ENCODE results near the gene PLXND1.

Gene PLXND1

DNA sequence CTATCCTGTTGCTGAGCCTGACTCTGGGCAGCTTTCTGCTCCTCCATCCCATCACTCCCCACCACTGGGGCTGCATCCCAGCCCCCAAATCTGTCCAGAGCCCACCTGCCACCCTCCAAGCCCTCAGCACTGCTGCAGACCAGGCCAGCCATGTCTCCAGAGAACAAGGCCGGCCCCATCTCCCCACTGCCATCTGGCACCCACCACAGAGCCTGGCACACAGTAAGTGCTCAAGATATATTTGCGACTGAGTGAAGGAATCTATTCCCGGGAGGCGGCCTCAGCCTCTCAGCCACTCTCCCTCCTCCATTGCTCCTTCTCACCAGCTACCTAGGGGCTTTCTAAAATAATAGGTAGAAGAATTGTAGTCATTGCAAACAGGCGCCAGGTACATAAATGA is 4.8 kb downstream of the PLXND1 start:
- no peak overlapping the region for H3K4me3 ChIP-seq (ENCODE audit: low read depth, low read length)
- ChIA-PET POLR2A (no interaction called here), CTCF (no interaction called here)
- no peak for DNase-seq (ENCODE audit: low read depth, low spot score)
- TF ChIP-seq, protein P1, sequence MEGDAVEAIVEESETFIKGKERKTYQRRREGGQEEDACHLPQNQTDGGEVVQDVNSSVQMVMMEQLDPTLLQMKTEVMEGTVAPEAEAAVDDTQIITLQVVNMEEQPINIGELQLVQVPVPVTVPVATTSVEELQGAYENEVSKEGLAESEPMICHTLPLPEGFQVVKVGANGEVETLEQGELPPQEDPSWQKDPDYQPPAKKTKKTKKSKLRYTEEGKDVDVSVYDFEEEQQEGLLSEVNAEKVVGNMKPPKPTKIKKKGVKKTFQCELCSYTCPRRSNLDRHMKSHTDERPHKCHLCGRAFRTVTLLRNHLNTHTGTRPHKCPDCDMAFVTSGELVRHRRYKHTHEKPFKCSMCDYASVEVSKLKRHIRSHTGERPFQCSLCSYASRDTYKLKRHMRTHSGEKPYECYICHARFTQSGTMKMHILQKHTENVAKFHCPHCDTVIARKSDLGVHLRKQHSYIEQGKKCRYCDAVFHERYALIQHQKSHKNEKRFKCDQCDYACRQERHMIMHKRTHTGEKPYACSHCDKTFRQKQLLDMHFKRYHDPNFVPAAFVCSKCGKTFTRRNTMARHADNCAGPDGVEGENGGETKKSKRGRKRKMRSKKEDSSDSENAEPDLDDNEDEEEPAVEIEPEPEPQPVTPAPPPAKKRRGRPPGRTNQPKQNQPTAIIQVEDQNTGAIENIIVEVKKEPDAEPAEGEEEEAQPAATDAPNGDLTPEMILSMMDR (IDR thresholded peaks at IDR 0.05; ENCODE audit: insufficient read depth, low read length, missing control alignments), result no peak

DNA sequence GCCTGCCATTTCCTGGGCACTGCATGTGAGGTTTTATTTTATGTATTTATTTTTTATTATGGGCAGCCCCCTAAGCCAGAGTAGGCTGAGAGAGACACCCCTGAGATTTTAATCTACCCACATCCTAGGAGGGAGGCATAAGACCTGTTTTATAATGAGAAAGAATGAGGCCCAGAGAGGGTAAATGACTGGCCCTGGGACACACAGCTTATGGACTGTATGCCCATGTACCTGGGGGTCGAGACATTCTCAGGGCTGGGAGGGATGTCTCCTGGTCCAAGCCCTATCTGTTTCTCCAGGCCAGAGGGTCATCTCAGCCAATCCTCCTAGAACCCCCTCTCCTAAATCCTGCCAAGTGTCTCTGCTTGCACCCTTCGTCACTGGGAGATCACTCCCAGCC is 6.1 kb downstream of the PLXND1 start:
- no peak for DNase-seq (ENCODE audit: low read depth, low spot score)
- POLR2A ChIA-PET, result no interaction called here
- CTCF ChIA-PET, result no interaction called here
- TF ChIP-seq, protein P1 (IDR thresholded peaks at IDR 0.05; ENCODE audit: insufficient read depth, low read length, missing control alignments), result no peak
- no peak overlapping the region for H3K4me3 ChIP-seq (ENCODE audit: low read depth, low read length)

GRCh38 chr3:129599607-129600006 is 6.9 kb downstream of the PLXND1 start:
- ChIA-PET POLR2A (no interaction called here), CTCF (interaction anchor here (0.6 kb wide), 1 partner anchor 9 kb away, joined by 3 read pairs; no protein-coding TSS in a partner anchor)
- TF ChIP-seq, protein P1 (IDR thresholded peaks at IDR 0.05; ENCODE audit: insufficient read depth, low read length, missing control alignments), result no peak
- no peak for DNase-seq (ENCODE audit: low read depth, low spot score)
- H3K4me3 ChIP-seq (ENCODE audit: low read depth, low read length), result no peak overlapping the region

DNA sequence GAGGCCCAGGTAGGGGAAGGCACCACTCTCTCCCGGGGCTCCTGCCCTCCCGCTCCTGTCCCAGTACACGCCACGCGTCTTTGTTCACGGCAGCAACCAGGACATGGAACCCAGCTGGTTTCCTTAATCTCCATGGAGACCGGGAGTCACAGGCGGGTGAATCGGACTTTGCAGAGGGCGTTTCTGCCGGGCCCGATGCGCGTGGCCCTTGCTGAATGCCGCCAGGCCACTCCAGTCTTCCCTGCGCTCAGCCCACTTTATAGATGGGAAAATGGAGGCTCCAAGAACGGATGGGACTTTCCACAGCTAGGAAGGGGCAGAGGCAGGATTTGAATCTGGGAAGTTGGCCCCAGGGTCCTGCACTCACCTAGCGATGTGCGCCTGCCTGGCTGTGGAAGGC is 7.4 kb downstream of the PLXND1 start:
- POLR2A ChIA-PET, result no interaction called here
- no peak overlapping the region for H3K4me3 ChIP-seq (ENCODE audit: low read depth, low read length)
- CTCF ChIA-PET, result interaction anchor here (0.6 kb wide), 1 partner anchor 10 kb away, joined by 3 read pairs; no protein-coding TSS in a partner anchor
- DNase-seq (ENCODE audit: low read depth, low spot score), result no peak
- TF ChIP-seq, protein P1 (IDR thresholded peaks at IDR 0.05; ENCODE audit: insufficient read depth, low read length, missing control alignments), result no peak

GRCh38 chr3:129598484-129598883 is 8.0 kb downstream of the PLXND1 start:
- POLR2A ChIA-PET, result interaction anchor here (0.9 kb wide), 1 partner anchor 40 kb away, joined by 4 read pairs; no protein-coding TSS in a partner anchor
- no peak overlapping the region for H3K4me3 ChIP-seq (ENCODE audit: low read depth, low read length)
- no peak for DNase-seq (ENCODE audit: low read depth, low spot score)
- TF ChIP-seq, protein P1 (IDR thresholded peaks at IDR 0.05; ENCODE audit: insufficient read depth, low read length, missing control alignments), result no peak
- CTCF ChIA-PET, result interaction anchor here (1.4 kb wide), 1 partner anchor 108 kb away, joined by 4 read pairs; no protein-coding TSS in a partner anchor

GRCh38 chr3:129598000-129598381 is 8.5 kb downstream of the PLXND1 start:
- TF ChIP-seq, protein P1 (IDR thresholded peaks at IDR 0.05; ENCODE audit: insufficient read depth, low read length, missing control alignments), result no peak
- no peak for DNase-seq (ENCODE audit: low read depth, low spot score)
- H3K4me3 ChIP-seq (ENCODE audit: low read depth, low read length), result no peak overlapping the region
- CTCF ChIA-PET, result interaction anchor here (0.9 to 4.3 kb wide), 3 partner anchors 8 to 108 kb away, joined by 3 to 19 read pairs (median 4); partner anchors contain the start of gene PLXND1
- POLR2A ChIA-PET, result interaction anchor here (0.9 kb wide), 1 partner anchor 40 kb away, joined by 4 read pairs; no protein-coding TSS in a partner anchor

All from AG04449 (cell line).